Prostate gland (tissue), 2 donors: ENCODE measurements around the gene NLGN4X. TPM values are rescaled to one million over a fixed set of nuclear protein-coding genes. Genes with fewer than 3 reads are reported as not detected.

ENCODE experiments used
- DNase-seq: peaks from one replicate; pipeline ENCODE4 v3.0.0-alpha.2; 2019; ENCODE audit warnings: low spot score
- H3K27ac ChIP-seq, 2 donors: fragments of 200-600 bp; sonication (generic); 2 replicates each; pipeline ENCODE4 v1.5.1; 2017 to 2019
- H3K27me3 ChIP-seq: fragments of 200-600 bp; sonication (generic); replicated peaks from 2 replicates; pipeline ENCODE4 v1.5.1; 2019; ENCODE audit not compliant: insufficient read depth
- H3K36me3 ChIP-seq, 2 donors: fragments of 200-600 bp; sonication (generic); 1 replicate in 1 of 2; 2 replicates in 1 of 2; pipeline versions ENCODE4 v1.5.1 to v1.8.1; 2017 to 2019
- H3K4me1 ChIP-seq: fragments of 200-600 bp; sonication (generic); replicated peaks from 2 replicates; pipeline ENCODE4 v1.5.1; 2019
- H3K4me3 ChIP-seq, 2 donors: fragments of 200-600 bp; sonication (generic); 2 replicates each; pipeline ENCODE4 v1.5.1; 2017 to 2019
- H3K9me3 ChIP-seq: fragments of 200-600 bp; sonication (generic); 2 replicates; pipeline ENCODE4 v1.5.1; 2017
- POLR2A ChIP-seq: fragments of 450-650 bp; IDR thresholded peaks from one replicate; pipeline ENCODE4 v1.6.1; 2016; ENCODE audit warnings: antibody characterized with exemption, mild to moderate bottlenecking
- POLR2AphosphoS5 ChIP-seq: sonication (generic); formaldehyde crosslinking; IDR thresholded peaks from one replicate; pipeline ENCODE4 v1.6.1; 2017; ENCODE audit warnings: antibody characterized with exemption
- WGBS: methylation state at CpG from one replicate; pipeline ENCODE4 v1.1.5; 2018; 5-methylcytosine and 5-hydroxymethylcytosine counted together
- intact Hi-C: fragments of 100-400 bp; cut with DNase I; formaldehyde crosslinking; loops from one replicate; pipeline ENCODE4 v1.14.2; 2022
- total RNA-seq, 2 donors: library from RNA; depleted of rRNA; stranded (reverse); fragments of >200 nt; gene quantifications; one replicate each; pipeline ENCODE4 v1.1.0, GENCODE V29; 2016
- TF ChIP-seq, protein P1 (sequence below), 4 experiments: fragments of 200-600 bp in 2 of 4; fragments of 450-650 bp in 2 of 4; sonication (generic) in 2 of 4; IDR thresholded peaks; 1 replicate in 3 of 4; 2 replicates in 1 of 4; pipeline ENCODE4 v1.5.1; 2016 to 2019; ENCODE audit warnings: antibody characterized with exemption in 4 of 4, mild to moderate bottlenecking in 2 of 4, moderate library complexity in 2 of 4

NLGN4X gene
- total RNA-seq, 2 donors from 2014 or later, result 0.36 to 13.2 TPM

DNA sequence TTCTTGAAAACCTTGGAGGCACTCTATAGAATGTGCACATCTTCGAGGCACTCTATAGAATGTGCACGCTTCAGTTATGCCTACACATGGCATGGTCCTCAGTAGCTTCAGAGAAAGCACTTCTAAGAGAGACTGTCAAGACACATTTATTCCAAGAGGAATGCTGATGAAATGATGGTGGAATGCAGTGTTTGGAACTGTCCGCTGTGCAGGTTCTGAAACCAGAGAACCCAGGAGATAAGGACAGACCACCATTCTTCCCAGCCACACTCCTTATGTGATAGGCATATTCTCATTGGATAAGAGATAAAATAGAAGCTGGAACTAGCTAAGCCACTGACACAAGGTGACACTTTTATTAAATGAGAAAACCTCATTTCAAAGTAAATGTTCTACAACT lies 263.3 kb downstream of the NLGN4X start:
- DNase-seq, result no peak
- WGBS, result 94% methylated on average over 3 of the region's 3 CpGs
- Histone ChIP-seq H3K4me3 (no peak overlapping the region), H3K27ac (no peak overlapping the region), H3K36me3 (no peaks in the 10 kb centered on the region), H3K27me3 (no peaks in the 10 kb centered on the region), H3K9me3 (no peaks in the 10 kb centered on the region), H3K4me1 (no peaks in the 10 kb centered on the region)
- TF ChIP-seq, protein P1, sequence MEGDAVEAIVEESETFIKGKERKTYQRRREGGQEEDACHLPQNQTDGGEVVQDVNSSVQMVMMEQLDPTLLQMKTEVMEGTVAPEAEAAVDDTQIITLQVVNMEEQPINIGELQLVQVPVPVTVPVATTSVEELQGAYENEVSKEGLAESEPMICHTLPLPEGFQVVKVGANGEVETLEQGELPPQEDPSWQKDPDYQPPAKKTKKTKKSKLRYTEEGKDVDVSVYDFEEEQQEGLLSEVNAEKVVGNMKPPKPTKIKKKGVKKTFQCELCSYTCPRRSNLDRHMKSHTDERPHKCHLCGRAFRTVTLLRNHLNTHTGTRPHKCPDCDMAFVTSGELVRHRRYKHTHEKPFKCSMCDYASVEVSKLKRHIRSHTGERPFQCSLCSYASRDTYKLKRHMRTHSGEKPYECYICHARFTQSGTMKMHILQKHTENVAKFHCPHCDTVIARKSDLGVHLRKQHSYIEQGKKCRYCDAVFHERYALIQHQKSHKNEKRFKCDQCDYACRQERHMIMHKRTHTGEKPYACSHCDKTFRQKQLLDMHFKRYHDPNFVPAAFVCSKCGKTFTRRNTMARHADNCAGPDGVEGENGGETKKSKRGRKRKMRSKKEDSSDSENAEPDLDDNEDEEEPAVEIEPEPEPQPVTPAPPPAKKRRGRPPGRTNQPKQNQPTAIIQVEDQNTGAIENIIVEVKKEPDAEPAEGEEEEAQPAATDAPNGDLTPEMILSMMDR (IDR thresholded peaks at IDR 0.05), result no peak
- TF ChIP-seq POLR2AphosphoS5, result no peak
- intact Hi-C loops, result no loop called here

DNA sequence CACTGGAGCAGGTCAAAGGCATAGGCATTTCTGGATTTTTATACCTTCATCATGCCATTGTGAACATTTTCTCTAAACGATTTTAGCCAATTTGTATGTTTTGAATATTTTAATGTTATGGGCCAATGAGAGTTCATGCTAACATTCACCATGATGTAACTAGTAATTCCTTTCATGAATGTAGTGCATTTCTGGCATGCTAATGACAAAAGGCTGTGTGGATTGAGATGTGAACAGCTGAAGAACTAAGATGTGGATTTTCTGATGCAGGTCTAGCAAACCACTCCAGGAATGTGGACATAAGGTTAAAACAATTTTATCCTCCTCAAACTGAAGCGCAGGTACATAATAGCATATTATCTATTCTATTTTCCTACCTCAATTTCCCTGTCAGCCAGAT lies 269.4 kb downstream of the NLGN4X start:
- DNase-seq, result no peak
- intact Hi-C loops, result no loop called here
- H3K4me3 ChIP-seq, result no peak overlapping the region

DNA sequence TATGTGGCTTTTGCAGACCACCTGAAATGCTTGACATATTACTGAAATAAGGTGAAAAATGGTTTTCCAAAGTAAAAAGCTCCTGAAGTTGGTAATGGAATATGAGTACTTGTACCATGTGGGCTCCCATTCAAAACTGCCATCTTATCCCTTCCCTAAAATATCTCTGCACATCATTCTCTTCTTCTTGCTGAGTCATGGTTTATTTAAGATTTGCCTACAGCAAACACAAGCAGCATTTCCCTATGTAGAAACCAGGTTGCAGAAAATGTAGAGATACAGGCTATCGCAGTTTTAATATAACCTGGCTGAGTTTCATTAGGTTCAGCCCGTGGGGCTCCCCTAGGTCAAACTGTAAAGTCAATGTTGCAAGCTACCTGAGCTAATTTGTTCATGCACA lies 270.1 kb downstream of the NLGN4X start:
- H3K27me3 ChIP-seq, result no peaks in the 10 kb centered on the region
- no peaks in the 10 kb centered on the region for H3K4me1 ChIP-seq
- no peak for DNase-seq
- H3K4me3 ChIP-seq, result no peak overlapping the region
- intact Hi-C loops, result no loop called here
- H3K9me3 ChIP-seq, result no peaks in the 10 kb centered on the region
- TF ChIP-seq POLR2AphosphoS5 (no peak), POLR2A (no peak)
- TF ChIP-seq, protein P1 (IDR thresholded peaks at IDR 0.05), result no peak
- no peak overlapping the region for H3K27ac ChIP-seq
- WGBS, result 94% methylated on average over 2 of the region's 2 CpGs
- no peaks in the 10 kb centered on the region for H3K36me3 ChIP-seq

More for the DNA sequence above, 269.4 kb downstream of the NLGN4X start:
- Histone ChIP-seq H3K27ac (no peak overlapping the region), H3K36me3 (no peaks in the 10 kb centered on the region), H3K9me3 (no peaks in the 10 kb centered on the region), H3K4me1 (no peaks in the 10 kb centered on the region), H3K27me3 (no peaks in the 10 kb centered on the region)
- 91% methylated on average over 2 of the region's 2 CpGs for WGBS
- no peak for TF ChIP-seq POLR2AphosphoS5
- TF ChIP-seq, protein P1 (IDR thresholded peaks at IDR 0.05), result no peak
- TF ChIP-seq POLR2A, result no peak

DNA sequence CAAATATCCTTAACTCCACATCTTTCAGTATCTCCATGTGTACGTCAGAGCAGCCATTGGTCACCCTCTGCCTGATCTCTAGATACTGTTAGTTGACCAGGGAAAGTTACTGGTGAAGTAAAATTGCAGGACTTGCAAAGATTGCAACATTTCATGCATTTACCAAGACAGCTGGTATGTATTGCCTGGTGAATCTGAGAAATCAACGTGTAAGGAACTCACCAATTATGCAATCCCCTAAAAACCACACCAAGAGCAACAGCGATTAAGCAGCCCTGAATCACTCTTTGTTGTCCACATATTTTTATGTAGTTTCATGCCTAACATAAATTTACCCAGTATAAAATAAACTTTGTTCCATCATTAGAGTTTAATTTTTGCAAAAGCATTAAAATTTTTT lies 271.2 kb downstream of the NLGN4X start:
- Histone ChIP-seq H3K9me3 (no peaks in the 10 kb centered on the region), H3K27ac (no peak overlapping the region), H3K27me3 (no peaks in the 10 kb centered on the region), H3K36me3 (no peaks in the 10 kb centered on the region), H3K4me3 (no peak overlapping the region), H3K4me1 (no peaks in the 10 kb centered on the region)
- TF ChIP-seq POLR2AphosphoS5 (no peak), POLR2A (no peak)
- TF ChIP-seq, protein P1 (IDR thresholded peaks at IDR 0.05), result no peak
- intact Hi-C loops, result no loop called here
- 68% methylated on average over 3 of the region's 3 CpGs for WGBS
- DNase-seq, result no peak

DNA sequence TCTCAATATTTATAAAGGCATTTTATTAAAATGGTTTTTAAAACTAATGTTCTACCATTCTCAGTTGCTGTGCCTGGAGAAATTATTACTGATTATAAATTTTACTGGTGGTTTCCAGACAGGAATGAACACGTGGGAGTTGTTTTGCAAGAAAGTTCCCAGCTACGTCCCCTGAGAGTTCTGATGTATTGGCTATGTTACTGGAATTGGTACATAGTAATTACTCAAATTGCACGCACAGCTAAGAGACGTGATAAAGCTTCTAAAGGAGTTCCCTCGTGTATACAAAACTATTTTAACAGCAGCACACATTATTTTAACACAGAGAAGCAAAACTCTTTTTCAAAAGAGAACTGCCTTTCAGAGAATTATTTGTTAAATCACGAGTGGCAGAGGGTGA lies 292.2 kb downstream of the NLGN4X start:
- intact Hi-C loops, result no loop called here
- TF ChIP-seq POLR2A (no peak), POLR2AphosphoS5 (no peak)
- TF ChIP-seq, protein P1 (IDR thresholded peaks at IDR 0.05), result no peak
- Histone ChIP-seq H3K9me3 (no peaks in the 10 kb centered on the region), H3K27ac (no peak overlapping the region), H3K27me3 (no peaks in the 10 kb centered on the region), H3K4me1 (no peaks in the 10 kb centered on the region), H3K4me3 (no peak overlapping the region), H3K36me3 (no peaks in the 10 kb centered on the region)
- no peak for DNase-seq
- WGBS, result 7% methylated on average over 6 of the region's 6 CpGs
